Smooth muscle cell (in vitro differentiated cells): ENCODE results near the gene STARD10. TPM values are rescaled to one million over a fixed set of nuclear protein-coding genes. Genes with fewer than 3 reads are reported as not detected.

Experiments used
- DNase-seq: peaks from one replicate; lab custom pipeline; 2025; ENCODE audit not compliant: unreplicated experiment; lab: John Stamatoyannopoulos, UW
- H2AFZ ChIP-seq: fragments of 200-600 bp; sonication (generic); 2 replicates; pipeline ENCODE4 v1.6.0; 2016; ENCODE audit warnings: antibody characterized with exemption, low read depth, mild to moderate bottlenecking
- H3F3A ChIP-seq: fragments of 200-600 bp; sonication (generic); 2 replicates; pipeline ENCODE4 v1.6.0; 2017; ENCODE audit warnings: antibody characterized with exemption, low read depth
- H3K27ac ChIP-seq: fragments of 200-600 bp; sonication (generic); 2 replicates; pipeline ENCODE4 v1.5.1; 2016; ENCODE audit warnings: low read depth, mild to moderate bottlenecking
- H3K27me3 ChIP-seq: fragments of 200-600 bp; sonication (generic); 2 replicates; pipeline ENCODE4 v1.6.1; 2016; ENCODE audit warnings: low read depth, mild to moderate bottlenecking
- H3K36me3 ChIP-seq: fragments of 200-600 bp; sonication (generic); 2 replicates; pipeline ENCODE4 v1.5.1; 2016; ENCODE audit warnings: low read depth
- H3K4me1 ChIP-seq: fragments of 200-600 bp; sonication (generic); 2 replicates; pipeline ENCODE4 v1.5.1; 2016; ENCODE audit warnings: low read depth
- H3K4me2 ChIP-seq: fragments of 200-600 bp; sonication (generic); 2 replicates; pipeline ENCODE4 v1.6.0; 2016; ENCODE audit warnings: mild to moderate bottlenecking
- H3K4me3 ChIP-seq: fragments of 200-600 bp; sonication (generic); 2 replicates; pipeline ENCODE4 v1.5.1; 2016; ENCODE audit warnings: mild to moderate bottlenecking
- H3K79me2 ChIP-seq: fragments of 200-600 bp; sonication (generic); 2 replicates; pipeline ENCODE4 v1.6.0; 2016; ENCODE audit warnings: low read depth, mild to moderate bottlenecking
- H3K9ac ChIP-seq: fragments of 200-600 bp; sonication (generic); 2 replicates; pipeline ENCODE4 v1.6.0; 2016; ENCODE audit warnings: low read depth
- H3K9me3 ChIP-seq: fragments of 200-600 bp; sonication (generic); replicated peaks from 2 replicates; pipeline ENCODE4 v1.5.1; 2016; ENCODE audit warnings: low read depth
- H4K20me1 ChIP-seq: fragments of 200-600 bp; sonication (generic); 2 replicates; pipeline ENCODE4 v1.6.0; 2016; ENCODE audit warnings: low read depth
- WGBS: methylation state at CpG from one replicate; pipeline ENCODE4 v1.1.7; 2016; ENCODE audit warnings: low lambda C conversion rate; 5-methylcytosine and 5-hydroxymethylcytosine counted together
- polyA plus RNA-seq: library from polyadenylated mRNA; unstranded; fragments of >200 nt; fragmentation: Nextera tagmentation; extraction: Ambion mirVana; gene quantifications from 2 replicates; pipeline ENCODE4 v1.2.1, GENCODE V29; 2016
- total RNA-seq: library from RNA; depleted of rRNA; stranded (reverse); fragments of >200 nt; gene quantifications from 2 replicates; pipeline ENCODE4 v1.2.3, GENCODE V29; 2014
- TF ChIP-seq, protein P1 (sequence below): fragments of 200-600 bp; sonication (generic); IDR thresholded peaks from 2 replicates; pipeline ENCODE4 v1.5.1; 2017; ENCODE audit warnings: borderline replicate concordance, mild to moderate bottlenecking, antibody characterized with exemption; ENCODE audit not compliant: insufficient read depth, poor library complexity, severe bottlenecking

Gene STARD10
- total and polyA plus RNA-seq, 2 experiments from 2014 or later, result 87.7 to 130 TPM

DNA sequence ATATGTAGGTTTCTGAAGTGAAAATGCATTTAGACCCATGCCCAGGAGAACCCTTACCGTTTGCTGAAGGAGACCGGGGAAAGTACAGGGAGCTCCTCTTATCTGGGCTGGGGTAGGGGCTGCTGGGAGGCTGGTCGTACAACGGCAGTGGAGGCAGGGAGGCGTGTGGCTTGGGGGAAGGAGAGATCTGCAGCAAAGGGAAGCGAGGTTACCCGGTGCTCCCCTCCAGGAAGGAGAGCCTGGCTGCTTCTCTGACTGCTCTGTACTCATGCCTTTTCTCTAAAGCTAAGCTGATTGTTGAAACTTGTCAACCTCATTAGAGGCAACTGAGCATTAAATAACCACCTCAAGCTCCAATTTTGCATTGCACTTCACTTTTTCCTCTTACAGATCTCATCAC lies 47.5 kb upstream of the STARD10 start:
- DNase-seq, result no peak
- Histone ChIP-seq H3K4me3 (no peak overlapping the region), H3K9me3 (no peaks in the 10 kb centered on the region), H3K9ac (no peak overlapping the region), H3K27ac (peak overlapping the region; percentile 92), H4K20me1 (no peaks in the 10 kb centered on the region), H3K27me3 (no peaks in the 10 kb centered on the region), H2AFZ (no peak overlapping the region), H3K4me2 (no peak overlapping the region), H3K36me3 (no peaks in the 10 kb centered on the region), H3F3A (peaks cover 33% of the 10 kb centered on the region), H3K79me2 (no peaks in the 10 kb centered on the region), H3K4me1 (peaks cover 11% of the 10 kb centered on the region)
- TF ChIP-seq, protein P1, sequence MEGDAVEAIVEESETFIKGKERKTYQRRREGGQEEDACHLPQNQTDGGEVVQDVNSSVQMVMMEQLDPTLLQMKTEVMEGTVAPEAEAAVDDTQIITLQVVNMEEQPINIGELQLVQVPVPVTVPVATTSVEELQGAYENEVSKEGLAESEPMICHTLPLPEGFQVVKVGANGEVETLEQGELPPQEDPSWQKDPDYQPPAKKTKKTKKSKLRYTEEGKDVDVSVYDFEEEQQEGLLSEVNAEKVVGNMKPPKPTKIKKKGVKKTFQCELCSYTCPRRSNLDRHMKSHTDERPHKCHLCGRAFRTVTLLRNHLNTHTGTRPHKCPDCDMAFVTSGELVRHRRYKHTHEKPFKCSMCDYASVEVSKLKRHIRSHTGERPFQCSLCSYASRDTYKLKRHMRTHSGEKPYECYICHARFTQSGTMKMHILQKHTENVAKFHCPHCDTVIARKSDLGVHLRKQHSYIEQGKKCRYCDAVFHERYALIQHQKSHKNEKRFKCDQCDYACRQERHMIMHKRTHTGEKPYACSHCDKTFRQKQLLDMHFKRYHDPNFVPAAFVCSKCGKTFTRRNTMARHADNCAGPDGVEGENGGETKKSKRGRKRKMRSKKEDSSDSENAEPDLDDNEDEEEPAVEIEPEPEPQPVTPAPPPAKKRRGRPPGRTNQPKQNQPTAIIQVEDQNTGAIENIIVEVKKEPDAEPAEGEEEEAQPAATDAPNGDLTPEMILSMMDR, result no peak
- 73% methylated on average over 7 of the region's 7 CpGs for WGBS

DNA sequence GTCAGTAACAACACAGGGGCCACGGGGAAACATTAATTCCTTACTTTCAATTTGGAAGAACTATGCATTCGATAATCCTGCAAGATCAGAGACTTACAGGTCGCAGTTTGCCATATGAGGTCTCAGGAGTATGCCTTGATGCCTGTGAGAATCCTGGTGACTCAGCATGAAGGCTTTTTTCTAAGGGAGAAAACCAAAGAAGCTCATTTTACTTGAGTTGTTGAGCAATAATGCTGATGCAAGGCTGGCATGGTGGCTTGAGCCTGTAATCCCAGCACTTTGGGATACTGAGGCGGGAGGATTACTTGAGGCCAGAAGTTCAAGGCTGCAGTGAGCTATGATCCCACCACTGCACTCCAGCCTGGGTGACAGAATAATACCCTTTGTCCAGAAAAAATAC lies 46.9 kb upstream of the STARD10 start:
- WGBS, result 22% methylated on average over 4 of the region's 4 CpGs
- no peaks in the 10 kb centered on the region for H3K9me3 ChIP-seq
- no peak overlapping the region for H2AFZ ChIP-seq
- no peaks in the 10 kb centered on the region for H3K79me2 ChIP-seq
- peak overlapping the region; percentile 53 for H3K27ac ChIP-seq
- H4K20me1 ChIP-seq, result no peaks in the 10 kb centered on the region
- H3F3A ChIP-seq, result peaks cover 33% of the 10 kb centered on the region
- H3K4me2 ChIP-seq, result peak overlapping the region; percentile 61
- peaks cover 11% of the 10 kb centered on the region for H3K4me1 ChIP-seq
- H3K27me3 ChIP-seq, result no peaks in the 10 kb centered on the region
- no peak for DNase-seq
- TF ChIP-seq, protein P1, result no peak
- H3K4me3 ChIP-seq, result no peak overlapping the region
- no peaks in the 10 kb centered on the region for H3K36me3 ChIP-seq
- H3K9ac ChIP-seq, result no peak overlapping the region

DNA sequence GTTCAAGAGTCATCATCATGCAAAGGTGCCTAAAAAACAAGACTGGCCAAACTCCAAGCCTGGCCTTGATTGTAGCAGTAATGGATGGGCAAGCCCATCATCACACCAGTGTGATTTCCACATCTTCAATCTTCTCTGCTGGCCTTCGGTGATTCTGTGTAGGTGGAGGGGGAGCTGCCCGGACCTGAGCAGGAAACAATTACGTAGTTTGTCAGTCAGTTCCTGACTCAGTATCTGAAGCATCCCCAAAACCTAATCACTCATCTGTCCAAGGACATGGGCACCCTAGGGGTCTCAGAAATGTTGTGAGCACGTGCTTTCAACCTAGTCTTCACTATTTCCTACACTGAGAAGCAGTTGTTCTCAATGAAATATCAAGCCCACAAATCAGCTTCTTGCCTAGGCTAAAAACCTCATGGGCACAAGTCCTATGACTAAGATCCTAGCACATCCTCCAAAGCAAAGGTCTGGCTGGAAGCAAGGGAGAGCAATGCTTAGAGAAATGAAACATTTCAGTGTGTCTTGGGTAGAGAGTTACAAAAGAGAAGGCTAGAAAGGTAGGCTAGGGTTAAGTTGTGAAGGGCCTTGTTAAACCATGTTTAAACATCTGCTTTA lies 45.0 kb upstream of the STARD10 start:
- Histone ChIP-seq H2AFZ (no peak overlapping the region), H3K79me2 (no peaks in the 10 kb centered on the region), H3K4me1 (peaks cover 16% of the 10 kb centered on the region), H3K36me3 (no peaks in the 10 kb centered on the region), H3F3A (peaks cover 37% of the 10 kb centered on the region), H4K20me1 (no peaks in the 10 kb centered on the region), H3K27ac (peak overlapping the region; percentile 48), H3K9ac (no peak overlapping the region), H3K4me3 (no peak overlapping the region), H3K9me3 (no peaks in the 10 kb centered on the region), H3K4me2 (no peak overlapping the region), H3K27me3 (no peaks in the 10 kb centered on the region)
- 71% methylated on average over 4 of the region's 4 CpGs for WGBS
- TF ChIP-seq, protein P1, result no peak
- DNase-seq, result no peak

DNA sequence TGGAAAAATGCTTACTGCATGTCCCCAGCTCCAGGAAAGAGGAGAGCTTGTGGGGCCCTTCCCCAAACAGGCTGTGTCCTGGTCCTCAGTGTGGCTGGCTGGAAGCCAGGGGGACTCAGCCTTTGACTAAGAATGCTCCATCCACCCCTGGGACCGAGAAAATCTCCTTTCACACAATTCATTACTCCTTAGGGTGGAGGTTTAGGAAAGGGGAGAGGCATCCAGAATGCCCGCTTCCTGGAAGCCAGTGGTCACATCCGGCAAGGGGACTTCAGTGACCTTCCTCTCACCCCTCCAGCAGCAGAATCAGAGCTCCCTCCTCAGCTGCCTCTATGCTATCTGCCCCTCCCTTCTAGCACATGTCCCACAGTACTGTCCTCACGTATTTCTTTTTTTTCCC lies 42.3 kb upstream of the STARD10 start:
- H3K79me2 ChIP-seq, result no peaks in the 10 kb centered on the region
- peaks cover 4% of the 10 kb centered on the region for H3K4me1 ChIP-seq
- no peaks in the 10 kb centered on the region for H3K9me3 ChIP-seq
- 42% methylated on average over 4 of the region's 4 CpGs for WGBS
- DNase-seq, result no peak
- H3F3A ChIP-seq, result peaks cover 24% of the 10 kb centered on the region
- TF ChIP-seq, protein P1, result no peak
- no peak overlapping the region for H2AFZ ChIP-seq
- H3K36me3 ChIP-seq, result no peaks in the 10 kb centered on the region
- H3K4me3 ChIP-seq, result no peak overlapping the region
- no peak overlapping the region for H3K9ac ChIP-seq
- H3K27me3 ChIP-seq, result no peaks in the 10 kb centered on the region
- peak overlapping the region; percentile 29 for H3K27ac ChIP-seq
- peak overlapping the region; percentile 37 for H3K4me2 ChIP-seq
- H4K20me1 ChIP-seq, result no peaks in the 10 kb centered on the region
